GM19463 (cell line): ENCODE data around the gene UBE2D2.

ENCODE experiments used
- ATAC-seq: cut with Tn5 transposase; IDR thresholded peaks from one replicate; pipeline ENCODE4 v1.9.1; 2021; ENCODE audit warnings: mild to moderate bottlenecking, moderate library complexity; ENCODE audit not compliant: unreplicated experiment

UBE2D2 gene

DNA sequence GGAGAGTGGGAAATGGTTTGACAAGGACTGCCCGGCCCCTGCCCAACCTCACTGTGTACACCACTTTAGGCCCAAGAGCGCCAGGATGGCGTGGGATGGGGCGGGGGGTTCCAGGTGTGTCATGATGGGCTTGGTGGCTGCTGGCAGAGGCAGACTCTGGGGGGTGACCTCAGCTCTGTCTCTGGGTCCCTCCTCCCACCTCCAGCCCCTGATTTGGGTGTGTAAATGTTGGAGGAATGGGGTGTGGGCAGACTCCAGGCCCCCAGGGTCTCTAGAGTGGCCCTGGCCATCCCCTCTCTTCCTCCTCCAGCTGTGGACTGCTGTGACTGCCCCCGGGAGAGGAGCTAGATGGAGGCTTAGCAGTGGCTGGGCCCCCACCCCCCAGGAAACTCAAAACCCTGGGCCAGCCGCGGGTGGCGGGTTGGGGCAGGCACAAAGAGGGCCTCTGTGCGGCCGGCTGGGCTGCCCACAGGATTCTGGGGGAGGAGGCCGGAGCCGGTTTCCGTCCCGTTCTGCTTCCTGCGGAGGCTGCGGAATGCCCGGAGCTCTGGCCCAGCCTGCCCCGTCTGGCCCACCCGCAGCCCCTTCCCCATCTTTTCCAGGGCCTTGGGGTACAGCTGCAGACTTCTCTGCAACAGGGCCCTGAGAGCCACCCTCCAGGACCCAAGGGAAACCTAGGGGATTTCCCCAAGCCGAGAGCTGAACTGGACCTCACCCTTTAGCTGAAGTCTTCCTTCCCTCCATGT is 110.1 kb downstream of the UBE2D2 start:
- no peak for ATAC-seq

DNA sequence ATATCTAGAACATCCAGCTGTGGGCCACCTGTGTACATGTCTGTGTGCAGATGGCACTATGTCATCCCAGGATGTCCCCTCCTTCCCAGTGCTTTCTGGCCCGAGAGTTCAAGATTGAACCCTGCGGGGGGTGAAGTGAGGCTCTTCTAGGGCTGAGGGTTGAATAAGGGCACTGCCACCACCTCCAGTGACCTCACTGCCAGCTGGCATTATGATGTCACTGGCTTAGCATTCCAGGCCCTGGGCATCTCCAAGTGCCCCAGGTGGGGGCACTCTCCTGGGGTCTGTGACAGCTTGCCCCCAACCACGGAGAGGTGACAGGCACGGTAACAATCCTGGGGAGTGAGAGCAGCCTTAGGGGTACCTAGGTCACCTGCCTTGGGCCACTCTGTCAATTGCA is 114.1 kb downstream of the UBE2D2 start:
- ATAC-seq = no peak

DNA sequence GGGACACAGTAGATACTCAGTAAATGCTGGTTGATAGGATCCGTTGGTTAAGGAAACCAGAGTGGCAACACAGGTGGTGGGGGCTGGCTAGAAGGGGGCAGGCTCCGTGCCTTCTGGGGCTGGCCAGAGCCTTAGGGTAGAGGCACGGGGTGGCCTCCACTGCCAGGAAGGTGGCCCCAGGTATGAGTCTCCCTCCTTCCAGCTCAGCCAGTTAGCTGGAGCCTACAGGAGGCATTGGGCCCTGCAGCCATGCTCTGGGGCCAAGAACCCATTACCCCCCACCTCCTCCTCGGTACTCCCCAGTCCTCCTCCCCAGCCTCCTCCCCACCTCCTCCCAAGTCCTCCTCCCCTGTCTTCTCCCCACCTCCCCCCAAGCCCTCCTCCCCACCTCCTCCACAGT is 114.7 kb downstream of the UBE2D2 start:
- no peak for ATAC-seq

DNA sequence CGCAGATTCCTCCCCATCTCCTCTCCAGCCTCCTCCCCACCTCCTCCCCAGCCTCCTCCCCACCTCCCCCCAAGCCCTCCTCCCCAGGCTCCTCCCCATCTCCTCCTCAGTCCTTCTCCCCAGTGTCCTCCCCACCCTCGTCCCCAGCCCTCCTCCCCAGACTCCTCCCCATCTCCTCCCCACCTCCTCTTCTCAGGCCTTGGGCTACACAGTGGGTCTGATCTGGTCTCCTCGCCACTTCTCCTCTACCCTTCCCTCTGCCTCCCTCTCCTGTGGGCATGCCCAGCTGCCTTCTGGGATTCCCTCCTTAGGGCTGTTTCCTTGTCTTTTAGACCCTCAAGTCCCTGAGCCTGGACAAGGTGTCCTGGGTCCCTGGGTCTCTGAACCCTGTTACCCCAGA is 115.3 kb downstream of the UBE2D2 start:
- ATAC-seq = no peak

DNA sequence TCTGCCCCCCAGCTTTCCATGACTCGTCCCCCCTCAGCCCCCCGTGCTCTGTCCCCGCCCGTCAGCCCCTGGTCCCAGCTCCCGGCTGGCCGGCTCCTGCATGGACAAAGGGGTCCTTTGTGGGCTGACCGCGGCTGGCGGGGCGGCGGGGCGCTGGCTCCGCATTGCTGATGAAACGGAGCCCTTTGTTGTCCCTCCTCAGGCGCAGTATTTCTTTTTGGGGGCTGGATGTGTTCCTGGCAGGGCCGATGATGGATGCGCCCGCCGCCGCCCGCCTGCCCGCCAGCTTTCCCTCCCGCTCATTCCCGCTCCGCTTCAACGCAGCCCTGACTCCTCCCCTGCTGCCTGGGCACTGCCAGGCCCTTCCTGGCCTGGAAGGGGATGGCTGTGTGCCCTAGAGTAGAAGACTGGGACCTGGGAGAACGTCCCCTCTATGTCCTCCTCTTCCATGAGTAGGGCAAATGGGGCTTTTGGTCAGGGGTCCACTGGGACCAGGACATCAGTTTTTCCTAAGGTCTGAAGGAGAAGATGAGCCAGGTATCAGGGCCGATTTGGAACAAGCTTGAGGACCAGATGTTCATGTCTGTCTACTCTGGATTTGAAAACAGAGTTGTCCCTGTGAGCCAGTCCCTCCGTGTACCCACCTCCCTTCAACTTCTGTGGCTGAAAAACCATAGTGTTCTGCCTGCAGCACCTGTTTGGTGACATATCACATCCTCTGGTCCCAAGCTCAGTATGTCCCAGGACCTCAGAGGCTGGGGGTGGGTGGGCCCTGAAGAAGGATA is 116.0 kb downstream of the UBE2D2 start:
- no peak for ATAC-seq
